HCT116 (cell line): ENCODE data around the gene RCBTB1. TPM values are rescaled to one million over a fixed set of nuclear protein-coding genes. Genes with fewer than 3 reads are reported as not detected.

ENCODE experiments used
- ATAC-seq: fragments of 200-7000 bp; cut with Tn5 transposase; 2 replicates; pipeline ENCODE4 v1.9.1; 2020; ENCODE audit warnings: mild to moderate bottlenecking, moderate library complexity
- BruUV-seq: library from RNA; stranded (reverse); fragments of 400-500 nt; replicated peaks from 2 replicates; lab custom pipeline; 2021; lab: Mats Ljungman, UMichigan
- CTCF ChIA-PET: fragments of 300-600 bp; sonication (Branson Sonifier 250); formaldehyde crosslinking; loops from one replicate; lab custom pipeline; 2021; ENCODE audit warnings: antibody characterized with exemption; lab: Charles Lee
- POLR2A ChIA-PET: fragments of 300-600, 350-600 bp; sonication (Branson Sonifier 250); formaldehyde crosslinking; loops from one replicate; lab custom pipeline; 2021; ENCODE audit warnings: antibody characterized with exemption; lab: Charles Lee
- RAD21 ChIA-PET, 2 experiments: fragments of 300-600 bp; sonication (Branson Sonifier 250); formaldehyde crosslinking; loops; one replicate each; lab custom pipeline; 2023; ENCODE audit warnings: low total read pairs in 2 of 2; ENCODE audit not compliant: uncharacterized antibody in 2 of 2, unreplicated experiment in 2 of 2, low non-redundant PET in 1 of 2; lab: Charles Lee
- DNase-seq: peaks from one replicate; pipeline ENCODE4 v3.0.0-alpha.2; 2010; ENCODE audit warnings: low read depth, low spot score
- H2AFZ ChIP-seq: fragments of 200-600 bp; shearing (Covaris generic), sonication (generic); 2 replicates; pipeline ENCODE4 v1.6.1; 2017; ENCODE audit warnings: low read depth, mixed run types, mixed read lengths, antibody characterized with exemption, low read length; ENCODE audit not compliant: poor library complexity, severe bottlenecking
- H3K27ac ChIP-seq: 2 replicates; pipeline ENCODE4 v1.5.1; 2012; ENCODE audit warnings: low read depth, low read length
- H3K27me3 ChIP-seq: fragments of 200-600 bp; sonication (generic); 2 replicates; pipeline ENCODE4 v1.6.1; 2016; ENCODE audit warnings: mixed run types, low read length, mixed read lengths; ENCODE audit not compliant: insufficient read depth
- H3K36me3 ChIP-seq, 2 experiments: fragments of 200-500 bp in 1 of 2; fragments of 200-600 bp in 1 of 2; sonication (Bioruptor generic) in 1 of 2; sonication (generic) in 1 of 2; 2 replicates each; pipeline versions ENCODE4 v1.5.1 to v1.6.1; 2014 to 2016; ENCODE audit warnings: low read length in 2 of 2, inconsistent platforms in 1 of 2, mixed read lengths in 1 of 2, mixed run types in 1 of 2; ENCODE audit not compliant: insufficient read depth in 2 of 2, control insufficient read depth in 1 of 2
- H3K4me1 ChIP-seq, 2 experiments: fragments of 200-600 bp in 1 of 2; sonication (generic) in 1 of 2; 2 replicates each; pipeline versions ENCODE4 v1.5.1 to v1.6.1; 2012 to 2017; ENCODE audit warnings: low read length in 2 of 2, inconsistent platforms in 1 of 2, mild to moderate bottlenecking in 1 of 2, mixed read lengths in 1 of 2, mixed run types in 1 of 2, moderate library complexity in 1 of 2; ENCODE audit not compliant: insufficient read depth in 2 of 2, control insufficient read depth in 1 of 2
- H3K4me2 ChIP-seq: fragments of 200-600 bp; sonication (generic); 2 replicates; pipeline ENCODE4 v1.6.1; 2017; ENCODE audit warnings: mixed run types, low read length, mixed read lengths
- H3K4me3 ChIP-seq, 2 experiments: fragments of 200-600 bp in 1 of 2; sonication (generic) in 1 of 2; replicated peaks in 1 of 2; 2 replicates each; pipeline ENCODE4 v1.5.1; 2011 to 2016; ENCODE audit warnings: low read length in 2 of 2, control low read depth in 1 of 2, low read depth in 1 of 2, mild to moderate bottlenecking in 1 of 2, mixed read lengths in 1 of 2, mixed run types in 1 of 2
- H3K79me2 ChIP-seq: fragments of 200-600 bp; sonication (generic); 2 replicates; pipeline ENCODE4 v1.6.1; 2017; ENCODE audit warnings: mild to moderate bottlenecking, mixed run types, low read length, moderate library complexity, mixed read lengths; ENCODE audit not compliant: insufficient read depth
- H3K9ac ChIP-seq: fragments of 200-600 bp; sonication (generic); 2 replicates; pipeline ENCODE4 v1.6.1; 2016; ENCODE audit warnings: low read length, mixed read lengths
- H3K9me2 ChIP-seq: fragments of 200-600 bp; sonication (generic), shearing (Covaris generic); 2 replicates; pipeline ENCODE4 v1.6.1; 2017; ENCODE audit warnings: mixed run types, mild to moderate bottlenecking, moderate library complexity; ENCODE audit not compliant: insufficient read depth
- H3K9me3 ChIP-seq, 2 experiments: fragments of 200-500 bp in 1 of 2; fragments of 200-600 bp in 1 of 2; sonication (Bioruptor generic) in 1 of 2; sonication (generic) in 1 of 2; 2 replicates each; pipeline ENCODE4 v1.6.1; 2014 to 2017; ENCODE audit warnings: low read length in 2 of 2, mixed read lengths in 2 of 2, inconsistent platforms in 1 of 2, low read depth in 1 of 2, mild to moderate bottlenecking in 1 of 2, mixed run types in 1 of 2, moderate library complexity in 1 of 2; ENCODE audit not compliant: control insufficient read depth in 1 of 2, insufficient read depth in 1 of 2
- H4K20me1 ChIP-seq: fragments of 200-600 bp; sonication (generic), shearing (Covaris generic); 2 replicates; pipeline ENCODE4 v1.6.1; 2017; ENCODE audit warnings: mixed run types, mild to moderate bottlenecking, moderate library complexity; ENCODE audit not compliant: insufficient read depth
- ATF3 ChIP-seq: IDR thresholded peaks from 2 replicates; pipeline ENCODE4 v1.6.1; 2012
- CEBPB ChIP-seq: IDR thresholded peaks from 2 replicates; pipeline ENCODE4 v1.6.1; 2012; ENCODE audit warnings: low read depth
- CTCF ChIP-seq, 3 experiments: fragments of 200-600 bp in 1 of 3; sonication (generic) in 1 of 3; IDR thresholded peaks in 2 of 3; conservative IDR thresholded peaks in 1 of 3; 2 replicates each; pipeline ENCODE4 v1.5.1; 2012 to 2017; ENCODE audit warnings: low read depth in 2 of 3, low read length in 2 of 3, antibody characterized with exemption in 1 of 3, borderline replicate concordance in 1 of 3, control low read depth in 1 of 3, mild to moderate bottlenecking in 1 of 3, mixed read lengths in 1 of 3, mixed run types in 1 of 3, moderate library complexity in 1 of 3; ENCODE audit not compliant: insufficient read depth in 1 of 3
- EGR1 ChIP-seq: IDR thresholded peaks from 2 replicates; pipeline ENCODE4 v1.6.1; 2012; ENCODE audit warnings: low read depth
- ELF1 ChIP-seq: IDR thresholded peaks from 2 replicates; pipeline ENCODE4 v1.6.1; 2012; ENCODE audit warnings: low read depth, borderline replicate concordance
- EZH2phosphoT487 ChIP-seq: fragments of 200-600 bp; IDR thresholded peaks from 2 replicates; pipeline ENCODE4 v1.6.1; 2018; ENCODE audit warnings: antibody characterized with exemption, borderline replicate concordance
- FOSL1 ChIP-seq: IDR thresholded peaks from 2 replicates; pipeline ENCODE4 v1.6.1; 2012; ENCODE audit warnings: low read depth
- POLR2A ChIP-seq: IDR thresholded peaks from 2 replicates; pipeline ENCODE4 v1.7.0; 2011; ENCODE audit warnings: borderline replicate concordance; ENCODE audit not compliant: insufficient read depth, insufficient read length; ENCODE audit errors: extremely low read depth
- POLR2AphosphoS5 ChIP-seq: IDR thresholded peaks from 2 replicates; pipeline ENCODE4 v1.6.1; 2011; ENCODE audit warnings: mild to moderate bottlenecking, low read depth, low read length, moderate library complexity
- SIN3A ChIP-seq: IDR thresholded peaks from 2 replicates; pipeline ENCODE4 v1.6.1; 2012; ENCODE audit warnings: low read depth
- YY1 ChIP-seq: IDR thresholded peaks from 2 replicates; pipeline ENCODE4 v1.6.1; 2011; ENCODE audit warnings: low read length, low read depth, moderate library complexity, mild to moderate bottlenecking; ENCODE audit not compliant: insufficient replicate concordance; ENCODE audit errors: extremely low read depth
- ZBTB33 ChIP-seq: IDR thresholded peaks from 2 replicates; pipeline ENCODE4 v1.6.1; 2011; ENCODE audit warnings: mild to moderate bottlenecking, low read length, moderate library complexity; ENCODE audit not compliant: insufficient replicate concordance; ENCODE audit errors: extremely low read depth
- ZNF274 ChIP-seq: fragments of 200-500 bp; sonication (Bioruptor generic); IDR thresholded peaks from 2 replicates; pipeline ENCODE4 v1.6.1; 2014; ENCODE audit warnings: mild to moderate bottlenecking, low read depth, low read length, inconsistent platforms
- intact Hi-C: fragments of 100-400 bp; cut with micrococcal nuclease; formaldehyde crosslinking; loops from 2 replicates; pipeline ENCODE4 v1.10.0; 2022
- total RNA-seq: library from RNA; stranded (reverse); gene quantifications from one replicate; pipeline ENCODE4 v1.2.1, GENCODE V29; 2021; ENCODE audit not compliant: unreplicated experiment

The RCBTB1 gene
- total RNA-seq, 1 experiment from 2014 or later: 22.2 TPM

GRCh38 chr13:49563516-49563915, 21.8 kb downstream of the RCBTB1 start:
- ATAC-seq (no peak), DNase-seq (no peak)
- no peak overlapping the region for H2AFZ ChIP-seq
- no peak overlapping the region for H3K4me2 ChIP-seq
- intact Hi-C loops: no loop called here
- no peak overlapping the region for H3K9ac ChIP-seq
- CTCF ChIA-PET: no interaction called here
- H4K20me1 ChIP-seq: no peaks in the 10 kb centered on the region
- no peak for TF ChIP-seq SIN3A
- no peak for TF ChIP-seq POLR2AphosphoS5
- TF ChIP-seq POLR2A: no peak
- TF ChIP-seq CTCF (IDR thresholded peaks at IDR 0.05 in 2 of 3, conservative IDR thresholded peaks at IDR 0.05 in 1 of 3; ENCODE audit: borderline replicate concordance in 1 of 3, insufficient read depth in 1 of 3, low read depth in 2 of 3, low read length in 2 of 3): no peak
- no peak for TF ChIP-seq ATF3
- TF ChIP-seq YY1: no peak
- TF ChIP-seq FOSL1: no peak
- no peak for TF ChIP-seq ZNF274
- TF ChIP-seq CEBPB: no peak
- no peak for TF ChIP-seq EZH2phosphoT487
- TF ChIP-seq EGR1: no peak
- TF ChIP-seq ZBTB33: no peak
- no peak for TF ChIP-seq ELF1
- H3K9me3 ChIP-seq: no peaks in the 10 kb centered on the region
- BruUV-seq: no TSS peak
- no peaks in the 10 kb centered on the region for H3K27me3 ChIP-seq
- no peaks in the 10 kb centered on the region for H3K79me2 ChIP-seq
- H3K36me3 ChIP-seq: peaks cover 3 to 4% of the 10 kb centered on the region in 2 experiments; a peak in 2 of 4 replicates
- POLR2A ChIA-PET: no interaction called here
- H3K9me2 ChIP-seq: no peaks in the 10 kb centered on the region
- H3K4me3 ChIP-seq: no peak overlapping the region
- no peaks in the 10 kb centered on the region for H3K4me1 ChIP-seq
- RAD21 ChIA-PET: no interaction called here
- H3K27ac ChIP-seq: no peak overlapping the region
